ENCODE results near the gene FLT4.

Gene FLT4

DNA sequence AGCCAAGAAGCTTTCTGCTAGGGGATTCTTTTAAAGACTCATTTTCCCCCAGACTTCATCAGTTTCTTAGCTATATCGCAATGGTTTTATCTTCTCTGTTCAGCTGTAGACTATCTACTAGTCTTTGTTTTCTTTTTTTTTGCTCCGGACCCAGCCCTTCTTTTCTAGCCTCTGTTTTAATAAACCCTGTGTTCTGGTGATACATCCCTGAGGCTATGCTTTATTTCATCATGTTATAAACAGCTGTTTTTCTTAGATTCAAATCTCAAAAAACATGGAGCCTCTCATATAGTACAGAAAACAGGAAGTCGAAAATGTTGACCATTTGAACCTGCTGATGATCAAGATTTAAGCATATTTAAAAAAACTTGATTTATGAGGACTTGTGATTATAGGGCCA is 95.9 kb downstream of the FLT4 start:
- Histone ChIP-seq H3F3A (ENCODE audit: control insufficient read depth, insufficient read depth) (peaks cover 5% of the 10 kb centered on the region; the same call in 1 of the 2 replicates), H3K4me1 (ENCODE audit: control insufficient read depth, low read length) (no peaks in the 10 kb centered on the region), H3K27ac (ENCODE audit: low read depth, low read length) (no peak overlapping the region)

More for the DNA sequence above, 95.9 kb downstream of the FLT4 start:
- TF ChIP-seq CTCF (IDR thresholded peaks at IDR 0.05; ENCODE audit: low read depth, low read length, poor library complexity, severe bottlenecking): no peak
- no peak for TF ChIP-seq EZH2phosphoT487 (IDR thresholded peaks at IDR 0.05; ENCODE audit: borderline replicate concordance, low read length)
- H3K36me3 ChIP-seq (ENCODE audit: control insufficient read depth, low read length): peaks cover 59% of the 10 kb centered on the region
- no peak overlapping the region for H3K4me2 ChIP-seq (ENCODE audit: low read length)
- H3K4me3 ChIP-seq (ENCODE audit: low read length): no peak overlapping the region
- H4K20me1 ChIP-seq (ENCODE audit: control insufficient read depth, insufficient read depth, low read depth, low read length): no peaks in the 10 kb centered on the region
- H3K27me3 ChIP-seq (ENCODE audit: control insufficient read depth, low read length): no peaks in the 10 kb centered on the region
- no peaks in the 10 kb centered on the region for H3K9me2 ChIP-seq (replicated peaks; ENCODE audit: control insufficient read depth, low read length)
- H3K79me2 ChIP-seq (ENCODE audit: control insufficient read depth, low read length): peaks cover 17% of the 10 kb centered on the region
- H3K9me3 ChIP-seq (ENCODE audit: control insufficient read depth, insufficient read depth, low read length): no peaks in the 10 kb centered on the region

Data from DOHH2 (cell line).